HG02981 (cell line): ENCODE data around the gene SCUBE2.
"Not testable (repeated sequence)": the region's sequence is repeated elsewhere in the genome, so short reads cannot be mapped to it uniquely, and the experiment has no call there.

ENCODE experiments used
- ATAC-seq: cut with Tn5 transposase; IDR thresholded peaks from one replicate; pipeline ENCODE4 v1.9.1; 2021; ENCODE audit warnings: mild to moderate bottlenecking, moderate library complexity; ENCODE audit not compliant: unreplicated experiment

Gene SCUBE2

DNA sequence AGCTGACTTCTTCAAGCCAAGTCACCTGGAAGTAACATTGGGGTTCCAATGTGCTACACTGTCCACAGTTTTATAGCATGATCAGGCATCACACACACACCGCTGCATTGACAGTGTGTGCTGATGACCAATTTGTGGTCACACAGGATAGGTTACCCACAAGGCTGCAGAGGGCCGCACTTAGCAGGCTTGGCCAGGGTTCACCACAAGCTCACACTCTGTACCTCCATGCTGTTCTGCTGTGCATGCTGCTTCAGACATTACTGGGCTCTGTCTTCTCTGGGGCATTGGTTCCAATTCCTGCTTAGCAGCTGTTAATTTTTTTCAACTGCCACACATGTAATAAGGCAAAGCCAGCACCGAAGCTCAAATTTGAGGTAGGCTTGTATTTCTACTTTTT is 76.6 kb downstream of the SCUBE2 start:
- no peak for ATAC-seq

DNA sequence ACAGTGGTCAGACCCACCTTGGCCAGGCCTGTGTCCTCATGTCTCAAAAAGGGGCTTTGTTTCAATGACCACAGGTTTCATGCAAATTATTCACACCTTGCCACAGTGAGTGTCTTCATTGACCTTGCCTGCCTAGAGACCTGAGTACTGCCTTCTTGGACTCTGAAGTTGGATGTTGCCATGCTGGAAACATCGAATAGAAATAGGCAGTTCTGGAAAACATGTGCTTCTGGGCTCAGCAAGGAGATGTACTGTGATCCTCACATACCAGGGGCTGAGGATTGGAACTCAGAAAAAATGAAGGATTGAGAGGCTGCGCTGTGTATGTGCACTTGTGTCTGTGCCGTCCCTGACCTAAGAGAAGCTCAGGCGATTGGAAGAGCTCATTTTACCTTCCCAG is 78.0 kb downstream of the SCUBE2 start:
- ATAC-seq = no peak

DNA sequence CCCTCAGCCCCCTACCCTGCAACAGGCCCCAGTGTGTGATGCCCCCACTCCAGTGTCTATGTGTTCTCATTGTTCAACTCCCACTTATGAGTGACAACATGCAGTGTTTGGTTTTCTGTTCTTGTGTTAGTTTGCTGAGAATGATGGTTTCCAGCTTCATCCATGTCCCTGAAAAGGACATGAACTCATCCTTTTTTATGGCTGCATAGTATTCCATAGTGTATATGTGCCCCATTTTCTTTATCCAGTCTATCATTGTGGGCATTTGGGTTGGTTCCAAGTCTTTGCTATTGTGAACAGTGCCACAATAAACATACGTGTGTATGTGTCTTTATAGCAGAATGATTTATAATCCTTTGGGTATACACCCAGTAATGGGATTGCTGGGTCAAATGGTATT is 81.9 kb downstream of the SCUBE2 start:
- ATAC-seq = not testable (repeated sequence)

DNA sequence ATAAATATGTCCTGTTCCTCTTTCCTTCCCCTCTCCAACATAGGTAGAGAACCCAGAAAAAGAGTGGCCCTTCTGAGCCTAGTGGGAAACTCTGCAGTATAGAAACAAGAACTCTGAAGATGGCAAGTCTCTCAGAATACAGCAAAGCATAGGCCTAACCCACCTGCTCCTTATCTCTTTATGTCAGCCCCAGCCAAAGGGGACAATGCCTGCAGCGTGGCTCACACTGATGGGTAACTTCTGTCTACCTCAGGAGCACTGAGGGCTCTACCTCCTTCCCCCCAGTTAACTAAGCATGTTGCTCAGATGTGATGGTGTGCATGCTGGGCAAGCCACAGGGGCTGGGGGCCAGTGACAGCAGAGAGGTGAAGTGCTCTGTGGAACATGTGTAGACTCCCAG is 82.7 kb downstream of the SCUBE2 start:
- no peak for ATAC-seq

DNA sequence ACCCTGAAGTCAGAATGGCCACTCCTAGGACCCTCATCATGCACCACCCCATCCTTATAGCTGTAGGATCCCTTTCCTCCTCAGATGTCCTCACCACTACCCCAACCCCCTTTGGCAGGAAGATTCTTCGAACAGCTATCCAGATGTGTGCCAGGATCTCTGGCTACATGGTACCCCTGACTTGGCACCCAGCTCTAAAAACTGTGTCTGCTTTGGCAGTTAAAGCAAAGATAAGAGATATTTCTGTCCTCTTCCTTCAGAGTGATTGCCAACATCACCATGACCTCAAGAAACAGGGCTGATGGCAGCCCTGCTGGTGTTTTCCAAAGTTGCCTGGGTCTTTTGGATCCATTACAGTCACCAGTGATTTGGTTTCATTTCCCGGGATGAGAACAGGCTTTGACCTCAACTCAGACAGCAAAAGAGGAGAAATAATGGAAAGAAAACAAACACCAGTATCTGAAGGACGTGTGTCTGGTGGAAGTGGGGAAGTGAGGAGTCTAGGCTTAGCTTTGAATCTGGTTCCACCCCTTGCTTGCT is 83.3 kb downstream of the SCUBE2 start:
- no peak for ATAC-seq

DNA sequence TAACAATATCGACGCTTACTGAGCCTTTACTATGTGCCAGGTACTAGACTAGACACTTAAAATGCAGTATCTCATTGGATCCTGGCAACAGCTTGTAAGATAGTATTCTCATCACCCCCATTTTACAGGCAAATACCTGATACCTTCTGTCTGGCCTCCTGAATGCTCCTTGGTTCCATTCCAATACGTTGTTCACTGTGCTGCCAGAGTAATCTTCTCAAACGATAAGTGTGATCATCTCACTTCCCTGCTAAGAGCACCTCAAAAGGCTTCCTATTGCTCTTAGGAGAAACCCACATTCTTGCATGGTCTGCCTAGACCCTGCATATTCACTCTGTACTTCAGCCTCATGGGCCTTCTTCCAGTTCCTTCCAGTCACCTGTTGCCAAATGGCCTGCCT is 86.3 kb downstream of the SCUBE2 start:
- ATAC-seq = no peak

DNA sequence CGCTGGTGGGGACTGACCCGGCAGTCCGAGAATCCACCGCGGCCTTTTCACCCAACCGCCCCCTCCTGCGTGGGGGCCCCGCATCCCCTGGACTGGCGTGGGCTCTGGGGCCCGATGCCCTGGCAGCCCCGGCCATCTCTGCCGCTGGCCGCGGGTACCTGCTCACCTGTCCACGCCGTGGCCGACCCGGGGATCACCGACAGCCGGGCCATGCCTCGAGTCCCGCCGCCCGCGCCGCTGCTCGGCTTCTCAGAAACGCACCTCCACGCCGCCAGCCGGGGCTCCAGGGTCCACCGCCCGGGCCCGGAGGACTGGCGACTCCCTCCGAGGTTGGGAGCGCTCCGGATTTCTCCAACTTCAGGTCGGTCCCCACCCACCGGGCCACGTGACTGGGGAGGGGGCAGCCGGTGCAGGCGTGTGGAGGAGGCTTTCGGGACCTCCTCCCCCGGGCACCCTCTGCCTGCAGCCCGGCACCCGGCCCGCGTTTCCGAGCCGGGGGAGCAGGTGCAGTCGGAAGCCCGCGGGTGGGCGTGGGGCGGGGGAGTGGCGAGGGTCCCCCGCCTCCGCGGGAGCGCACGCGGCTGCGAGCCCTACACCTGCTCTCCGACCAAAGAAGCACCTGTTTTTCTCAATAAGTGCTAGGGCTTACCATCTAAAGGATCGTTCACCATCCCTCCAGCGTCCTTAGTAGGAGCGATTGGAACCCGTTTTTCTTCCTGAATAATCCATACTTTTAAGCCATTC is 87.0 kb downstream of the SCUBE2 start:
- ATAC-seq = no peak

DNA sequence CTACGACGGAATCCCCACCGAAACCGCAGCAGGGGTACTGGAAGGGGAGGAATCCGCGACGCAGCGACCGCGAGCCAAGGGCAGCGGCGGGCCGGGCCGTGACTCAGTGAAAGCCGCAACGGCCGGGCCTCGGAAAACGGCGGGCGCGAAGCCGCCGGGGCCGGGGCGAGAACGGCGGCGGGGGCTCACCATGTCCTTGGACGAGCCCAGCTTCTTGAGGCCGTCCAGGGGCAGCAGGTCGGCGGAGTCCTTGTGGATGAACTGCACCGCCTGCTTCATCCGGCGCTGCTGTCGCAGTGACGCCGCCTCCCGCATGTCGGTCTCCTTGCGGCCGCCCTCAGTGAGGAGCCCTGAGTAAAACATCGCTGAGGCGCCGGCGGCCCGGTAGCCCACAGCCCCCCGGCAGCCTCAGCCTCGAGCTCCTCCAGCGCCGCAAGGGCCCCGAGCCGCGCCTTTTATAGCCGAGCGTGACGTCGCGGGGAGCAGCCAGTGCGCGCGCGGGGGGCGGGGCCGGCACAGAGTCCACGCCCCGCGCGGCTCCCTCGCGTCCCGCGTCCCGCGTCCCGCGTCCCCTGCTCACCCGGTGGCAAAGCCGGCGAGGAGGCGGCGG is 87.7 kb downstream of the SCUBE2 start, which contains the start of gene NRIP3:
Gene NRIP3, minus strand, starts transcription at position 429 of the 610 bp plus-strand sequence. Its CDS starts 66 bp downstream, at position 363.
- peak; percentile 55 for ATAC-seq

DNA sequence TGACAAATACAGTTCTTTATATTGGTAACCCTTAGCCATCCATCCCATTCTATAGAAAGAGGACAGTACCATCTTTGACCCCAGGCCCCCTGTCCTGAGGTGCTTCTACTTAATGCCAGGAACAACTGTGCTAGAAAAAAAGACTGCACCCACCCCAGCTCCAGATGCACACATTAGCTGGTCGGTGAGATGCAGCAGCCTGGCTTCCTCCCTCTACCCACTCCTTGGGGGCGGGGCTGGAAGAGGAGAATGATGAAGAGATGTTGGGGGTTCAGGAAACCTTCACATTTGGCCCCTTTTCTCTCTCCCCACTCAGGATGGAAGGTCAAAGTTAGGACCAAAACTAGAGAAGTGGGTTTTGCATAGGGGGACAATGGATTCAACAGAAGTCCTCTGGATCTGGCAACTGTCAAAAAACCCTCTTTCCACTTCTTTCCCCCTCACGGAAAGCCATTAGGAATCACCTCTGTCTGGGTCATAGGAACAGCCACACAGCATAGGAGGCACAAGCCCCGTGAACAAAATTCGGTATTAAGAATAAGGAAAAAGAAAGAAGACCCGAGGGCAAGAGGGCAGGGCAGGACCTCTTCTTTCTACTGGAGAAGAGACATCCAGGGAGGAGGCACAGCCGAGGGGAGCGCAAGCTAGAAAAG is 88.4 kb downstream of the SCUBE2 start:
- ATAC-seq = no peak

DNA sequence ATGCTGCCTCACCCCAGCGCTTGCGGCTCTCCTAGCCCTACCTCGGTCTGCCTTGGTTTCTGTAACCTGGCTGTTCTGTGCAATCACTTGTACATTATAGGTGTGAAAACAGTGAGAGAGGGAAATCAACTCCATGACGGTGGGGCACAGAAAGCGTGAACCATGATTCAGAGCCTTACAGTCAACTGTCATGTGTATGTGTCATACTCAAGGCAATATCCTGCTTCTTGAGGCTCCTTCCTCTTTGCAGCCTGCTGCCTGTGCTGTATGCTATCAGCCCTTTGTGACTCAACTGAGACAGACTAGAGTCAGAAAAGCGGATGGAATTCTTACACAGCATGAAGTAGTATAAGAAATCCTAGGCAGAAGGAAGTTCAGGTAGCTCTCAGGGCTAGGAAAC is 89.7 kb downstream of the SCUBE2 start:
- no peak for ATAC-seq

DNA sequence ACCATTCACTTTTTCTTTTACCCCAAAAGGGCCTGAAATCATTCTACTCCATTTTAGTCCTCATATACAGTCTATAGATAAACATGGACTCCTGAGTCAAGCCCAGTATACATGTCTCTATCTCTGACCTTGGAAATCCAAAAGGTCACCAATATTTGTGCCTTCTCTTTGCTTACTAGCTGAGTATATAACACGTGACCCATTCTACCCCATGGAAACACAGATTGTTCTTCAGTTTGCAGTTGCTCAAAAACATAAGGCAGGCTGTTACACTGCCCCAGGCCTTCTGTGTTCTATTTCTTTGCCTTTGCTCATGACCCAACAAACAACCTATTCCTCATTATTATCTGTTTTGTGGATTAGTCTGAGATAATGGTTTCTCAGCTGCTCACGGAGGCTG is 93.4 kb downstream of the SCUBE2 start:
- ATAC-seq = no peak

DNA sequence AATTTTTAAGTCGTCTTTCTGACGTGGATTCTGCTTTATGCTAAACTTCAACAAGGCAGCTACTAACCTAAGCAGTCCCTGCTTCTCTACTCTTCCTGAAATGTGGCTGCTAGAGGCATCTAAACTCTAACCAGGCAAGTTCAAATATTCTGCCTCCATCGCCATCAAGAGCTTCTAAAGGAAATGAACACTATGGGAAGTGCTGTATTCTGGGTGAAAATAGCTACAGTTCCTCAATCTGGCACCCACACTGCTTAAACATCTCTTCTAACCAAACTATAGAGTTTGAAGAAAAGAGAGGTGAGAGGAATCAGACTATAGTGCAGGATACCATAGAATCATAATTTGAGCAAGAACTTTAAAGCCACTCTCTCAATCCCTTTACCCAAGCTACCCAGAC is 93.9 kb downstream of the SCUBE2 start:
- ATAC-seq = no peak

DNA sequence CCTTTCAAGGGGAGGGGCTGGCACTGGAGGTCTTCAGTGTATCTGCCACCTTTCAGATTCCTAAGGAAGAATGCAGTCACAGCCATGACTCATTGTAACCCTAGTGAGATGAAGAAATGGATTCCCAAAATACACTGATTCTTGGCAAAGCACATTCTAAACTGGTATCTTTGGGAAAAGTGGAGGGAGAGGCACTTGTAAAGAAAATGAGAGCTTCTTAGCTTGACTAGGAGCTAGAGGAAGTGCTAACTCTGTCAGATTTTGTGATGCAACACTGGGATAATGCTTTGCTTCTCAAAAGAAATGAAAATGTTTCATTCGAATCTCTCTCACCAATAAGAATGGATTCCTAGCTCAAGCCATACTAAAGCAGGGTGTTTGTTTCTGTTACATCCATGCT is 101.9 kb downstream of the SCUBE2 start:
- ATAC-seq = no peak

DNA sequence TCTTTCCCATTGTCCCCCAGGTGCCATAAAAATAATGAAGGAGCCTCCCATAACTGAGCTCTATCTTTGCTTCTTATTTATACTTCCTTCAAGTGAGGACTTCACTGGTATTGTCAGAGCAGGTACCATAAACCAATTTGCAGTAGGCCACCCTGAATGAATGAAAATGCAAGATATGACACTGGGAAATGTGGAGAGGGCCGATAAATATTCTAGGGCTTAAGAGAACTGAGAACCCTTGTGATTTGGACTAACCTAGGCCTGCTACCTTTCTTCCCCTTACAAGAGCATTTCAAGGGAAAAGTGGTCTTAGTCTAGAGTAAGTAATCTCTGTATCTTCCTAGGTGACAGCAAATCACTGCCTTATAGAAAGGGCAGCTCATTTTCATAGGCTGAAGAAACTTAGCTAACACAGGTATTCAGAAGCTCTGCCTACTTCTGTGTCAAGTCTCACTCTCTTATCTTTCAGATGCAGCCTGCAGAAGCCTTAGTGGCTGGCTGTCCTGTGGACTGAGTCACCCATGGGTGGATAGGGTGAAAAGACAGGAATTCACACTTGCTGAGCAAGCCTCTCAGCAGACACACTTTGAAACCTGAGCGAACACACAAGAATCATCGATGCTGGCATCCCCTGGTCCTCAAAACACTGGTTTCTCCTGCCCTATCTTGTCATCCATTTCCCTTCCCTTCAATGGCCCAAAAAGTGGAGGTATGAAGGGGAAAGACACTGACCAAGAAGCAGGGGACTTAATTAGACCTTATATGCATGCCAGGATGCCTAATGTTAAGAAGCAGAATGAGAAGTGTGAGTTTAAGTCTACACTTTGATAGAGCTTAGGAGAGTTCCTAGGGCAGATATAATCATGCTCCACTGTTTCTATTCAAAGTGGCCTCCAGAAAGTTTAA is 102.8 kb downstream of the SCUBE2 start:
- ATAC-seq = no peak

DNA sequence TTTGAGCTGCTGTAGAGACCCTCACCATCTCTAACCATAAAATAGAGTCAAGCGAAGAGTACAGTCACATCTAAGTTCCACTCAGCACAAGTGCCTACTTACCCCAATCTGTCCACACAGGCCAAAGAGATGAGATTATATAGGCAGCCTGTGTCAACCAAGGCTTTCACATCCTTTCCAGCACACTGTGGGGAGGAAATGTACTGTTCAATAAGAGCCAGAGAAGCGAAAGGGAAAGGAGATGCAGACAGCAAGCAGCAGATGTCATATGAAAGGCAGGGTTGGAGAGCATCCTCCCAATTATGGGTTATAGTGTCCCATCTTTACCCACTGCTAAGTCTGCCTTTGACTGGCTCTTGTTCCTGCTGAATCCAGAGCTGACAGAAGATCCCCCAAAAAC is 104.0 kb downstream of the SCUBE2 start:
- ATAC-seq = no peak

DNA sequence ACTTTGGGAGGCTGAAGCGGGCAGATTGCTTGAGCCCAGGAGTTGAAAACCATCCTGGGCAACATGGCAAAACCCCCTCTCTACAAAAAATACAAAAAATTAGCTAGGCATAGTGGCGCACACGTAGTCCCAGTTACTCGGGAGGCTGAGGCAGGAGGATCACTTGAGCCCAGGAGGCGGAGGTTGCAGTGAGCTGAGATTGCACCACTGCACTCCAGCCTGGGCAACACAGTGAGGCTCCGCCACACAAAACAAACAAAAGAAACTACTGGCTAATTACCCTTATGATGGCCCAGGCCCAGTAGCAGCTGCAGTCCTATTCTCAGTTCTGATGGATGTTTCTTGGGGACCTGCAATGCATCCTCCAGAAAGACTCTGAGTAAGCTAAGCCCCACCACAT is 104.6 kb downstream of the SCUBE2 start:
- ATAC-seq = not testable (repeated sequence)

DNA sequence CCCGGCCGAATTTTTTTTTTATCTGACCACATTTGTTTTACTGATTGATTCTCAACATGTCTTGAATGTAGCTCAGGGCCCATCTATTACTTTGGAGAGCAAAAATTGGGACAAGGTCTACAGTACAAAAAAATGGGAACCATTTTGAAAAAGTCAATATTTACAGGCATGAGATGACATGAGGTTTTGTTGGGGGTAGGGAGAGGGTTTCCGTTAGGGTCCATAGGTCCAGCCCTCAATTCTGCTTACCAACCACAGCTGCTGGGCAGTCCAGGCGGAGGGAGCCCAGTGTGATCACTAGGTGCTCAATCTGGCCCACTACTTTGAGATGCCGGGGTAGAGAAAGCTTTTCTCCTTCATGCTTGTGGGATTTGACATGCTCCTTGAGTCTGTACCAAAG is 105.9 kb downstream of the SCUBE2 start:
- no peak for ATAC-seq

DNA sequence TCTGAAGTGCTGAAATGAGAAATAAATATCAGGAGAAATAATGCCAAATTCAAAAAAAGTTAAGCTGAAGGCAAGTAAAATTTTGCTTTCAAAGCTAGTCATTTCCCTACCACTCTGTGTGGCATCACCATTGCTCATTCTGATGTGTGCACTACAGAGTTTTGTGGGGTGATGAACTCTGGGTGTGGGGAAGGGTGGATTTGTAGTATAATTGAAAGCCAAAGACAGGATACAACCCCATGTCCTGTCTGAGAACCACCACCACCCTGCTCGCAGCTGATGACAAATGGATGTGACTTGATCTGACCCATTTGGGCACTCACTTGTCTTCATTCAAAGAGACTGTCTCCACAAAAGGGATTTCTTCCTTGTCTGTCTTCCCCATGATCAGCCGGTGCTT is 107.8 kb downstream of the SCUBE2 start:
- no peak for ATAC-seq

DNA sequence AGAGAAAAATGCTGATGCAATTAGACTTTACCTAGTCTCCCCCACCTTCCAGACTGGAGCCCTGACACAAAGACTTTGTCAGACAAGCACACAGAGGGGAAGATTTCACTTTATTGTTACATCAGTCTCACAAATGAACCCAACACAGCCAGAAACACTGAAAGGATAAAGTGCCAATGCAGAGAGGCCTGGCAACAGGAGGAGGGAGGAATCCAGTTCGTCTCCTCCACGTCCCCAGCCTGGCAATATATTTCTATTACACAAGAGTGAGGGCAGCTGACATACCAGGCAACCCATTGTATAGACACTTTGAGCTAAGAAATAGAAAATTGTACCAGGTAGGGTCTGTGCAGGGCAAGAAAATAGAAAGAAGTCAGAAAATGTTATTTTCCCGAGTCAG is 110.9 kb downstream of the SCUBE2 start:
- ATAC-seq = no peak

DNA sequence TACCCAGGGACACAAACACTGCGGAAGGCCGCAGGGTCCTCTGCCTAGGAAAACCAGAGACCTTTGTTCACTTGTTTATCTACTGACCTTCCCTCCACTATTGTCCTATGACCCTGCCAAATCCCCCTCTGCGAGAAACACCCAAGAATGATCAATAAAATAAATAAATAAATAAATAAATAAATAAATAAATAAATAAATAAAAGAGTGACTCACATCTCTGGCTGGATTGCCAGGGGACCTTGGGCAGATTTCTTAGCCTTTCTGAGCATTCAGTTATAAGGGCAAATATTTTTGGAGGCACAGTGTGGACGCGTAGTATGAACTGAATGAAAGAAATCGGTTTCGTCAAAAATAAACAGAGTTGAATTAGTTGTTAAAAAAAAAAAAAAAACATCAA is 112.0 kb downstream of the SCUBE2 start:
- not testable (repeated sequence) for ATAC-seq

DNA sequence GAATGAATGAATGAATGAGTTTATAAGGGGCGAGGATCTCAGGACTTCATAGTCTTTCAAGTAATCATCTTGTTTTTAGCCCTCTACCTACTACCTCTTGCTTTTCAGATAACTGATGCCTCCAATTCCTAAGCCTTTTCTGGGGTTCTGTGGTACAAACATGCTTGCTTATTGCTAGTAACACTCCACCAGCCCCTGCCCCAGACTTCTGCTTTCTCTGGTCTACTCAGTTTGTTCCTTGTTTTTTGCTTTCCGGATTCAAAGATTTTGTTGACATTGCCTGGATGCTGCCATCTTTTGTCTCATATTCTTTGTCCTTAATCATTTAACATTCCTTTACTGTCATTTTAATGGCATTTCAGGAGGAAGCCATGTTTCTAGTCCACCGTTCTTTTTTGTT is 118.3 kb downstream of the SCUBE2 start:
- no peak for ATAC-seq
